ENCODE data around the gene NFATC1.

DNA sequence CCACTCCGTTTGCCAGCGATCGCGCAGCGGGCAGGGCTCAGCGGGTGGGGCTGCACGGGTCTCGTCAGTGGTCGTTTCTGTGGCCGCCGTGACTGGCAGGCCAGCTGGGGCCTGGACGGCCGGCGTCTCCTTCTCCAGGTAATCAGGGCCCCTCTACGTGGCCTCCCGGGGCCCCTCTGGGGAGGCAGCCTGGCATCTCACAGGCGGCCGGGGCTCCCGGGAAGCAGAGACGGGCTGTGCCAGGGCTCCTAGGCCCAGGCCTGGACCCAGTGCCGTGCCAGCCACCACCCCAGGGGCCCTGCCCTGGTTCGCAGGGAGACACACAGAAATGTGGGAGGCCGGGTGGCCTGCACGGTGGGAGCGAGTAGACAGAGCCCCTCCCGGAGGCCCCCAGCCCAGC is 59.5 kb downstream of the NFATC1 start:
- TF ChIP-seq, protein P1, sequence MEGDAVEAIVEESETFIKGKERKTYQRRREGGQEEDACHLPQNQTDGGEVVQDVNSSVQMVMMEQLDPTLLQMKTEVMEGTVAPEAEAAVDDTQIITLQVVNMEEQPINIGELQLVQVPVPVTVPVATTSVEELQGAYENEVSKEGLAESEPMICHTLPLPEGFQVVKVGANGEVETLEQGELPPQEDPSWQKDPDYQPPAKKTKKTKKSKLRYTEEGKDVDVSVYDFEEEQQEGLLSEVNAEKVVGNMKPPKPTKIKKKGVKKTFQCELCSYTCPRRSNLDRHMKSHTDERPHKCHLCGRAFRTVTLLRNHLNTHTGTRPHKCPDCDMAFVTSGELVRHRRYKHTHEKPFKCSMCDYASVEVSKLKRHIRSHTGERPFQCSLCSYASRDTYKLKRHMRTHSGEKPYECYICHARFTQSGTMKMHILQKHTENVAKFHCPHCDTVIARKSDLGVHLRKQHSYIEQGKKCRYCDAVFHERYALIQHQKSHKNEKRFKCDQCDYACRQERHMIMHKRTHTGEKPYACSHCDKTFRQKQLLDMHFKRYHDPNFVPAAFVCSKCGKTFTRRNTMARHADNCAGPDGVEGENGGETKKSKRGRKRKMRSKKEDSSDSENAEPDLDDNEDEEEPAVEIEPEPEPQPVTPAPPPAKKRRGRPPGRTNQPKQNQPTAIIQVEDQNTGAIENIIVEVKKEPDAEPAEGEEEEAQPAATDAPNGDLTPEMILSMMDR (IDR thresholded peaks at IDR 0.05; ENCODE audit: low read depth, low read length), result no peak
- no peak for TF ChIP-seq EZH2phosphoT487 (IDR thresholded peaks at IDR 0.05; ENCODE audit: low read depth)

All from OCI-LY3 (cell line).